HL-60/S4 treated with retinoic acid at 250 ng/mL for 4 days and 3 days (cell line): ENCODE results near the gene SLC25A38.
"Not testable (repeated sequence)": the region's sequence is repeated elsewhere in the genome, so short reads cannot be mapped to it uniquely, and the experiment has no call there.

Source experiments
- in situ Hi-C: fragments of 300-500 bp; cut with MboI; formaldehyde crosslinking; loops from 2 replicates; pipeline ENCODE4 v1.7.0; 2022; ENCODE audit warnings: low sequenced_read_pairs

SLC25A38 gene

GRCh38 chr3:39405687-39406367 lies 22.7 kb downstream of the SLC25A38 start:
- in situ Hi-C loops: no loop called here

DNA sequence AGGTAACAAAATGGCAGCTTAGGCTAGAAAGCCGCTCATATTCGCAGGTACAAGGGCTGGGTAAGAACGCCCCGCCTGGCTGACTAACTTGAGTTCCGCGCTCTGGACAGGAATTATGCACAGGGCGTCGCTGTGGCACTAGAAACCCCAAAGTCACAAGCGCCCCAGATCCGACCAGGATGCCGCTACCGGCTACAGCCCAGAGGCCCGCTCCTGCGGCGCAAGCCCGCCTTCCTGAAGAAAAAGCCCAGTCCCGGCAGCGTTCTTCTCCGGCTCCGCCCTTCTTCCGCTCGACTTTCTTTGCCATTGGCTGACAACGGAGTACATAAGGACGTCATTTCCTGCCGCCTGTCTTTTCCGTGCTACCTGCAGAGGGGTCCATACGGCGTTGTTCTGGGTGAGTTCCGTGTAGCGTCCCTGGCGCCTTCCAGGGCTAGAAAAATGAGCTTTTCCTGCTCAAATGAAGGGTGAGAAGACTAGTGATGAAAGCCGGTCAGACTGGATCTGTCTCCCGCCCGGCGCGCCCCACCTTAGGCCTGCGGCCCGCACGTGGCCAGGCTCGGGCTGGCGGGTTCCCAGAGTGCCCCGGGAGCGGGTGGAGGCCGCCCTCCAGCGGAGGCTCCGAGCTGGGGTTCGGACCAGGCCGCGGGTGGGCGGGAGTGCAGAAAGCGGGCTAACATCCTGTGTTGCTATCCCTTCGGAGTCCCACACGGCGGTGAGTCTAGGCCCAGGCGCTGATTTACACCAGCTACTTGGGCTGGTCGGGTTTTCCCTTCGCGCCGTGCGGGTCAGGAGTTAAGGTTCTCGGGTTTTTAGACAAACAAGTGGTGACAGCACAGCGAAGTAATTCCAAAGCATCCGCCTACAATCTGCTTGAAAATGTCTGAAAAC lies 23.4 kb downstream of the SLC25A38 start, which contains the start of gene RPSA:
RPSA (plus strand) TSS at position 353 of the 891 bp plus-strand sequence. CDS start 934 bp downstream, outside the sequence.
- in situ Hi-C loops: no loop called here

DNA sequence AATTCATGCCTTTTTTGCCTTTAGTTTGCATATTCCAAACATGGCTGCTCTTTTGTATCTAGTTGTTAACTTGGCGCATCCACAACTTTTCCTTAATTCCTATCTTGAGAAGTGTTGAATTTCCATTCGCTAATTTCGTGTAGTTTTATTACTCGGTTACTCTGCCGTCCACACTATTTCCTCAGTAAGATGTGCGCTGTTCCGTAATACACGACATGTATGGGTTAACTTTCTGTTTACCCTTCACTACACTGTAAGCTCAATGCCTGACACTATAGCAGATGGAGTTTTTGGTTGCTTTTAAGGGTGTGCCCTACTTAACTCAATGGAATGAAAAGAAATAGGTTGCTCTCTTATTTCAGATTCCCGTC lies 24.1 kb downstream of the SLC25A38 start:
- in situ Hi-C loops: no loop called here

DNA sequence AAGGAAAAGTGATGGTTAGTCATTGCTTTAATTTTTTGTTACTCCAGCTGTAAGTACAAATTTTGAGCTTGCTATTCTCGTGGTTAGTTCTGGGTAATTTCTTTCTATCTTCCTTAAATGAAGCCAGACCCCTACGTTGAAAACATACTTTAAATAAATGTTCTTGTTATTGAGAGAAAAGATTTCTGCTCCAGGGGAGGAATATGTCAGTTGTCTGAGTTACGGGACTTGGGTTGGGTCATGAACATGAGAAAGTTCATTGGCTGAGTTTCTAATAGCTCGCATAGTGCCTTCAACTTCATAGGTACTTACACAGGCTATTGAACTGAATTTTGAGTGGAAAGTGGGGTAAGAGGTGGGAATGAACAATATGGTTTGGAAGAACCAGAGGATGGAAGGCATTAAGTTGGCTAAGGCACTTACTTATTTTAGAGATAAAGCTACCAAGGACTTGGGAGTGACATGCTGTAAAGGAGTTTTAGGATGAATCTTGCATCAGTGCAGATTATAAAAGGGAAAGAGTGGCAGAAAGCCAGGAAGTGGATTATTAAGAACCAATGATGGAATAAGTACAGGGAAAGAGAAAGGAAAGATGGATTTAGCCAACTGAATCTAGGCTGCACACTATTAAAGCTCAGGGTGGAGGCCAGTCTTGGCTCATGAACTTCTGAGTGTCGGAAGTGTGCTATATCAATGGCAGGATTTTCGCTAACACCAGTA lies 24.8 kb downstream of the SLC25A38 start:
- in situ Hi-C loops: no loop called here

DNA sequence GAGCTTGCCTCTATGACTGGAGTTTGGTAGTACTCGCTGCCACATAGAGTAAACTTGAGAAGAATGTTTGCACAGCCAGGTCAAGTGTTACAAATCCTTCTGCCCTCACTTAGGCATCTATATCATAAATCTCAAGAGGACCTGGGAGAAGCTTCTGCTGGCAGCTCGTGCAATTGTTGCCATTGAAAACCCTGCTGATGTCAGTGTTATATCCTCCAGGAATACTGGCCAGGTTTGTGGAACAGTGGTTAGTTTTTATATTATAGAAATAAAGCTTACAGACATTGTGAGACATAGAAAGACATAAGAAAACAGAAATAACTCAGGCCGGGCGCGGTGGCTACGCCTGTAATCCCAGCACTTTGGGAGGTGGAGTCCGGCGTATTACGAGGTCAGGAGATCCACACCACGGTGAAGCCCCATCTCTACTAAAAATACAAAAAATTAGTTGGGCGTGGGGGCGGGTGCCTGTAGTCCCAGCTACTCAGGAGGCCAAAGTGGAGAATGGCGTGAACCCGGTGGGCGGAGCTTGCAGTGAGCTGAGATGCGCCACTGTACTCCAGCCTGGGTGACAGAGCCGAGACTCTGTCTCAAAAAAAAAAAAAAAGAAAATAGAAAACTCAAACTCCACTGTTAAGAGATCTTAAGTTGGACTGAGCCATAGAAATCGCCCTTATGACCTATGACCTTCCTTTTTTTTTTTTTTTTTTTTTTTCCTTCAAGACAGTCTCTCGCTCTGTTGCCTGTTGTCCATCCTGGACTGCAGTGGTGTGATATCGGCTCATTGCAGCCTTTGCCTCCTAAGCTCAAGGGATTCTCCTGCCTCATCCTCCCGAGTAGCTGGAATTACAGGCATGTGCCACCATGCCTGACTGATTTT lies 25.6 kb downstream of the SLC25A38 start:
- in situ Hi-C loops: no loop called here

DNA sequence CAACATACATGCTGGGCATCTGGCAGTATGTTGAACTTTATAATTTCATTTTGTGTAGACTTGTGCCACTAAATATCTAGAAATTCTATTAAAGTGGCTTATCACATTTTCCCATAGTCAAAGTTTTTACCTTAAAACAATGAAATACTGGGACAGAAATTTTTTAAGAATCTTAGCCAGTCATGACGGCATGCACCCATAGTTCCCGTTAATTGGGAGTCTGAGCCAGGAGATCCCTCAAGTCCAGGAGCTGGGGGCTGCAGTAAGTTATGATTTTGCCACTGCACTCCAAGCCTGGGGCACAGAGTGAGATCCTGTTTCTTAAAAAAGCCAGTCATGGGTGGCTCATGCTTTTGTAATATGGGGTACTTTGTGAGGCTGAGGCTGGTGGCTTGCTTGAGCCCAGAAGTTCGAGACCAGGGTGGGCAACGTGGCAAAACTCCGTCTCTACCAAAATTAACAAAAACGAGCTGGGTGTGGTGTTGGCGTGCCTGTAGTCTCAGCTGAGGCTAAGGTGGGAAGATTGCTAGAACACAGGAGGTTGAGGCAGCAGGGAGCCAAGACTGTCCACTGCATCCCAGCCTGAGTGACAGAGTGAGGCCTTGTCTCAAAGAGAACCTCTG lies 26.5 kb downstream of the SLC25A38 start:
- in situ Hi-C loops: no loop called here

DNA sequence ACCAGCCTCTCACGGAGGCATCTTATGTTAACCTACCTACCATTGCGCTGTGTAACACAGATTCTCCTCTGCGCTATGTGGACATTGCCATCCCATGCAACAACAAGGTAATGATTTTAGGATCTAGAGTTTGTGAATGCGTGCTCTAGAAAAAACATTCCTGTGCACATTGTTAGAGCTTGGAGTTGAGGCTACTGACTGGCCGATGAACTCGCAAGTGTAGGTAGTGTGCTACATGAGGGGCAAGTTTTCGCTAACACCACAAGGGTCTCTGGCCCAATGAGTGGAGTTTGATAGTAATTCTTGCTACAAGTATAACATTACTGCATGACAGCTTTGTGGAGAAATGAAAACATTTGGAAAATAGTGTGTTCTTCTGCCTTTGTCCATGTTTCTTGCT lies 27.7 kb downstream of the SLC25A38 start:
- in situ Hi-C loops: no loop called here

GRCh38 chr3:39412668-39413260 lies 29.6 kb downstream of the SLC25A38 start:
- in situ Hi-C loops: no loop called here

GRCh38 chr3:39413691-39414420 lies 30.7 kb downstream of the SLC25A38 start:
- in situ Hi-C loops: no loop called here

DNA sequence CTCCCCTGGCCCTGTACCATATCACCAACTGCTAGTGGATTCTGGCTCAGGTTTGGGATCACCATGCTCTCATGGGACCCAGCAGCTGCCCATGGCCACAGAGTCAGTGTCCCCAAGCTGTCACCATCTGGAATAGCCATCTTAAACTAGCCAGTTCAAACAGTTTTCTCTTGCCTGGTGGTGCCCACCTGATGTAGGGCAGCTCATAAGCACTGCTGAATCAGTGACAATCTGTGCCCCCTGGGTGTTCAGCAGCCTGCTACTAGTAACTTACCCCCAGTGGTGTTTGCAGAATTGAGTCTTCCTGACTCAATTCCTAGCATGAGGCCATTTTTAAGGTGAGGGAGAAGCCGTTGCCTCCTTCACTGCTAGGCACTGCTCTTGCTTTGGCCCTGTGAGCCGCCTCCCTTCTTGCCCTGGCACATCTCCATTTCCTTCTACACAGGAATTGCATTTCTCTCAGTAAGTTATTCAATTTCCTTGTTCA lies 31.3 kb downstream of the SLC25A38 start:
- in situ Hi-C loops: no loop called here

GRCh38 chr3:39415302-39415701 lies 32.1 kb downstream of the SLC25A38 start:
- in situ Hi-C loops: not testable (repeated sequence)

GRCh38 chr3:39415983-39416382 lies 32.8 kb downstream of the SLC25A38 start:
- in situ Hi-C loops: no loop called here

DNA sequence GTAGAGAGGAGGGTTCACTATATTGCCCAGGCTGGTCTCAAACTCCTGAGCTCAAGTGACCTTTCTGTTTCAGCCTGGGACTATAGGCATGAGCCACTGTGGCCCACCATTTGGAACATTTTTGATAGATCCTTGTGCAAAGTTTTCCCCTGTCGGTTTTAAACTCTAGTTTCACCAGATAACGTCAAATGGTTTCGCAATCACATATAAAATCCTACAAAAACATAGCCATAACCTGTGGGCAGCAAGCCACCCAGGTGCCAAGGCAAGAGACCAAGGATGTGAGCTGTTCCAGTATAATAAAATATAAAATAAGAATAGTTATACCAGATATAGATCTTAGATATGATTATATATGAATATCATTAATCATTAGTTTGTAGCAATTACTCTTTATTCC lies 33.8 kb downstream of the SLC25A38 start:
- in situ Hi-C loops: not testable (repeated sequence)

DNA sequence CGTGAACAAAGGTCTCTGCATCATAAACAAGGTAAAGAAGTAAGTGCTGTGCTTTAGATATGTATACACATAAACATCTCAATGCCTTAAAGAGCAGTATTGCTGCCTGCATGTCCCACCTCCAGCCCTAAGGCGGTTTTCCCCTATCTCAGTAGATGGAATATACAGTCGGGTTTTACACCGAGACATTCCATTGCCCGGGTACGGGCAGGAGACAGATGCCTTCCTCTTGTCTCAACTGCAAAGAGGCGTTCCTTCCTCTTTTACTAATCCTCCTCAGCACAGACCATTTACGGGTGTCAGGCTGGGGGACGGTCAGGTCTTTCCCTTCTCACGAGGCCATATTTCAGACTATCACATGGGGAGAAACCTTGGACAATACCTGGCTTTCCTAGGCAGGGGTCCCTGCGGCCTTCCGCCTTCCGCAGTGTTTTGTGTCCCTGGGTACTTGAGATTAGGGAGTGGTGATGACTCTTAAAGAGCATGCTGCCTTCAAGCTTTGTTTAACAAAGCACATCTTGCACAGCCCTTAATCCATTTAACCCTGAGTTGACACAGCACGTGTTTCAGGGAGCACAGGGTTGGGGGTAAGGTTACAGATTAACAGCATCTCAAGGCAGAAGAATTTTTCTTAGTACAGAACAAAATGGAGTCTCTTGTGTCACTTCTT lies 35.5 kb downstream of the SLC25A38 start:
- in situ Hi-C loops: not testable (repeated sequence)

DNA sequence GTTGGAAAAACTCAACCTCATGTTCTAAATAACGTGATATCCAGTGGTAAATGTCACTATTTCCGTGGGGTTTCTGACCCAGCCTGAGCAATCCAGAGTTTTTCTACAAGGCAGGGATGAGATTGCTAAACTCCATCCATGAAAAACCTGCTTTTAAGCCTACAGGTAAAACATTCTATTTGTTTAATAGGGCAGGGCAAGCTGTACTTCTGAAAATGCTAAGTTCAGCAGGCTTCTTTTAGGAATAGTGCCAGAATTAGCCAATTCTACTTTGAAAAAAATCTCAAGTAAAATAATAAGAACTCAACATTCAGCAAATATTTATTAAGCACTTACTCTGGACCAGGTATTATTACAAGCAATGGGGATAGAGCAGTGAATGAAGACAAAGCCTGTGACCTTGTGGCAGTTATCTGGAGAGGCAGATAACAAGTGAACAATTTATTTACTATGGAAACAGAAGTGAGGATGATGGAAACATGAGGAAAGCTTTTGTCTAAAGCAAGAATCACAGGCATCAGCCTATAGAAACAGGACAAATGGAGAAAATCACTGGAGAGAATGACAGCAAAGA lies 36.7 kb downstream of the SLC25A38 start:
- in situ Hi-C loops: no loop called here

GRCh38 chr3:39420543-39420942 lies 37.4 kb downstream of the SLC25A38 start:
- in situ Hi-C loops: no loop called here

DNA sequence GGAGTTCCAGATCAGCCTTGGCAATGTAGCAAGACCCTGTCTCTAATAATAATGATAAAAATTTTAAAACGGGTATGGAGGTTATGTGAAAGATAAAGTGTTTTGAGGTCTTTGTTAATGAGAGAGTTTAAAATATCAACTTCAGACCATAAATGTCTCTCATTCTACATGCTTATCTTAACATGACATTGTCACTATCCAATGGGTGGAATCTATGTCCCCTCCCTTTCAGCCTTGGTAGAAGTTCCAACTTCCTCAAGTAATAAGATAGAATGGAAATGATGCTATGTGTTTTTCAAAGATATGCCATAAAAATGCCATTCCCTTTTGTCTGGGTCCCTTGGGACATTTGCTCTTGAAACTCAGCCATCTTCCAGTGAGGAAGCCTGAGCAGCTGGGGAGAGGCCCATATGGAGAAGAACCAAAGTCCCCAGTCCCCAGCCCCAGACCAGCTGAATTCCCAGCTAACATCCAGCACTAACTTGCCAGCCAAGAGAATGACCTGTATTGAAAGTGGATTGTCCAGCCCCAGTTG lies 40.3 kb downstream of the SLC25A38 start:
- in situ Hi-C loops: no loop called here

- in situ Hi-C loops: no loop called here
These were observed 43.1 kb downstream of the SLC25A38 start for GRCh38 chr3:39426312-39426711.
